ENCODE results near the gene ZNF778. TPM values are rescaled to one million over a fixed set of nuclear protein-coding genes. Genes with fewer than 3 reads are reported as not detected.

Gene ZNF778
- total and polyA plus RNA-seq, 2 of the 8 experiments (the other 6 are each of a cell fraction or from before 2014, with no cell fraction given) = 9.5 to 21.9 TPM

- DNase-seq (ENCODE audit: low read depth in 1 of 2, low spot score in 2 of 2) (no peak), FAIRE-seq (peak; percentile 55)
- peaks cover 2% of the 10 kb centered on the region; the same call in 1 of the 2 replicates for H3K79me1 ChIP-seq (ENCODE audit: low read depth, low read length)
- no peak overlapping the region for H3K23ac ChIP-seq (ENCODE audit: insufficient read length)
- H3K4me1 ChIP-seq (replicated peaks in 1 of 4; ENCODE audit: control insufficient read depth in 3 of 4, insufficient read depth in 4 of 4, low read length in 3 of 4) = peaks cover 0 to 7% (median 2%) of the 10 kb centered on the region in 4 experiments; a peak in 4 of 7 replicates
- H2BK20ac ChIP-seq (ENCODE audit: low read length) = no peak overlapping the region
- H2AFZ ChIP-seq (ENCODE audit: low read length) = no peak overlapping the region
- H3K4me3 ChIP-seq (ENCODE audit: extremely low read depth in 1 of 4, insufficient read depth in 2 of 4, low read depth in 3 of 4, low read length in 4 of 4) = peak overlapping the region; percentile 27 to 59 (median 36)
- H3K4me2 ChIP-seq (ENCODE audit: insufficient read depth in 1 of 2, low read depth in 2 of 2, low read length in 2 of 2) = peak overlapping the region; percentile 64 to 72
- H3K14ac ChIP-seq (ENCODE audit: insufficient read length) = no peak overlapping the region
- no peaks in the 10 kb centered on the region for H3K9me3 ChIP-seq (ENCODE audit: insufficient read depth in 2 of 2, low read depth in 1 of 2, low read length in 1 of 2)
- H4K8ac ChIP-seq (ENCODE audit: extremely low read depth, insufficient read depth, low read length) = 0 out of 2 replicates have a peak overlapping the region, but pooled peaks have one; percentile 96
- H4K91ac ChIP-seq (replicated peaks; ENCODE audit: insufficient read length, low read length) = no peak overlapping the region
- H3K18ac ChIP-seq (ENCODE audit: extremely low read depth, low read length) = no peak overlapping the region
- POLR2A ChIA-PET (ENCODE audit: partially characterized antibody) = interaction anchor here (0.9 to 1.6 kb wide), 4 partner anchors 8 to 29 kb away, joined by 3 to 6 read pairs (median 5); no protein-coding TSS in a partner anchor
- peaks cover 4 to 20% (median 15%) of the 10 kb centered on the region in 4 experiments; a peak in 6 of 7 replicates for H3K27me3 ChIP-seq (replicated peaks in 1 of 4; ENCODE audit: control insufficient read depth in 3 of 4, extremely low read depth in 1 of 4, insufficient read depth in 3 of 4, low read length in 3 of 4)
- no peak overlapping the region for H2BK15ac ChIP-seq (ENCODE audit: low read length)
- no peak overlapping the region for H2BK120ac ChIP-seq (replicated peaks; ENCODE audit: low read depth, low read length)
- no peak overlapping the region for H3K9ac ChIP-seq (replicated peaks in 1 of 4; ENCODE audit: extremely low read depth in 1 of 4, low read depth in 3 of 4, low read length in 3 of 4)
- 83% methylated on average over 18 of the region's 18 CpGs; no CpG with 5 or more reads in 1 of the 2 experiments for WGBS, 2 experiments (ENCODE audit: extremely low coverage in 1 of 2, insufficient coverage in 1 of 2, insufficient read length in 1 of 2, insufficient replicate concordance in 2 of 2, low coverage in 1 of 2, low lambda C conversion rate in 2 of 2, missing lambda C conversion rate in 1 of 2)
- no peak overlapping the region for H3K27ac ChIP-seq (ENCODE audit: low read depth, low read length)
- CTCF ChIA-PET (ENCODE audit: partially characterized antibody) = interaction anchor here (0.6 kb wide), 1 partner anchor 267 kb away, joined by 3 read pairs; no protein-coding TSS in a partner anchor
- no peak overlapping the region for H4K5ac ChIP-seq (ENCODE audit: insufficient read length, low read depth, low read length)
- peak overlapping the region; percentile 75; the same call in 1 of the 2 replicates for H2AK5ac ChIP-seq (ENCODE audit: low read depth, low read length)
- no peaks in the 10 kb centered on the region for H3K79me2 ChIP-seq (ENCODE audit: control insufficient read depth in 1 of 2, insufficient read depth in 2 of 2, low read length in 2 of 2)
- H3K56ac ChIP-seq (replicated peaks; ENCODE audit: insufficient read length, low read depth, low read length) = no peak overlapping the region
- H3K4ac ChIP-seq (replicated peaks; ENCODE audit: insufficient read length, low read depth, low read length) = no peak overlapping the region
- H4K20me1 ChIP-seq (replicated peaks in 1 of 2; ENCODE audit: control insufficient read depth in 1 of 2, insufficient read depth in 2 of 2, low read length in 2 of 2) = peaks cover 0 to 4% of the 10 kb centered on the region in 2 experiments
- no peak overlapping the region for H2BK12ac ChIP-seq (ENCODE audit: low read depth, low read length)
- no peaks in the 10 kb centered on the region for H3K36me3 ChIP-seq (ENCODE audit: control insufficient read depth in 2 of 4, insufficient read depth in 4 of 4, low read length in 3 of 4)
- no peak overlapping the region for H2BK5ac ChIP-seq (ENCODE audit: low read depth, low read length)
- H3K23me2 ChIP-seq (ENCODE audit: low read depth, low read length) = peaks cover 11% of the 10 kb centered on the region; the same call in 1 of the 2 replicates
- TF ChIP-seq HDAC2 (IDR thresholded peaks at IDR 0.05; ENCODE audit: borderline replicate concordance in 1 of 2, low read depth in 2 of 2, low read length in 2 of 2) = no peak
- TF ChIP-seq GTF2F1 (IDR thresholded peaks at IDR 0.05; ENCODE audit: borderline replicate concordance, low read depth, low read length) = no peak
- TF ChIP-seq EGR1 (IDR thresholded peaks at IDR 0.05; ENCODE audit: borderline replicate concordance, low read depth, low read length) = no peak
- TF ChIP-seq JUN (IDR thresholded peaks at IDR 0.05; ENCODE audit: low read depth, low read length) = no peak
- TF ChIP-seq TAF1 (IDR thresholded peaks at IDR 0.05; ENCODE audit: low read depth, low read length) = no peak
- TF ChIP-seq NANOG (IDR thresholded peaks at IDR 0.05; ENCODE audit: insufficient read depth, low read depth, low read length, poor library complexity, severe bottlenecking) = no peak
- peak in 1 of 2 experiments; percentile 17; a peak in 1 of 4 replicates for TF ChIP-seq RAD21 (IDR thresholded peaks at IDR 0.05 in 1 of 2, conservative IDR thresholded peaks at IDR 0.05 in 1 of 2; ENCODE audit: low read depth in 2 of 2, low read length in 2 of 2)
- TF ChIP-seq RBBP5 (IDR thresholded peaks at IDR 0.05; ENCODE audit: borderline replicate concordance, low read depth, low read length) = no peak
- no peak for TF ChIP-seq POLR2A (IDR thresholded peaks at IDR 0.05; ENCODE audit: control extremely low read depth in 1 of 2, low read depth in 2 of 2, low read length in 2 of 2)
- no peak for TF ChIP-seq CREB1 (IDR thresholded peaks at IDR 0.05)
- TF ChIP-seq, protein P1, sequence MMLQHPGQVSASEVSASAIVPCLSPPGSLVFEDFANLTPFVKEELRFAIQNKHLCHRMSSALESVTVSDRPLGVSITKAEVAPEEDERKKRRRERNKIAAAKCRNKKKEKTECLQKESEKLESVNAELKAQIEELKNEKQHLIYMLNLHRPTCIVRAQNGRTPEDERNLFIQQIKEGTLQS (IDR thresholded peaks at IDR 0.05; ENCODE audit: insufficient read depth, low read depth, low read length) = no peak
Observed at GRCh38 chr16:89257757-89258465, 40.4 kb downstream of the ZNF778 start.
